Measurements from ENCODE around the gene KIF6.

Gene KIF6

DNA sequence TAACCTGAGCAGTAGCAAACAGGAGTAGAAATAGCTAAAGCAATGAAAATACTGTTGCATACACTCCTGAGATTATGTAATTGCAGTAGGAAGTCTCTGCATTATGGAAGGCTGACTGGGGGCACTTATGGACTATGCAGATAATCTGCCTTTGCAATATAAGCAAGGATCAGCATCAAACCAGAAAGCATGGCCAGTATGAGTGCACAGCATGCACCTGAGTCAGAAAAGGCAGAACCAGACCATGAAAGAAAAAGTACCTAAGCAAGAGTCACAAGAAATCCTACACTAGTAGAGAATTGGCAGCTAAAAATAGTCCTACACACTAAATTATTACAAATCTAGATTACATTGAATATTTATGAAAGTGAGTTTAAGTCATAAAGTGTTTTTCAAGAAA lies 164.3 kb downstream of the KIF6 start:
- Histone ChIP-seq H3K27ac (ENCODE audit: low read length) (no peak overlapping the region), H3K9me3 (replicated peaks; ENCODE audit: insufficient read depth, low read length) (no peaks in the 10 kb centered on the region), H2AFZ (ENCODE audit: low read length) (no peak overlapping the region), H3F3A (ENCODE audit: insufficient read depth, low read length) (no peaks in the 10 kb centered on the region), H3K9ac (ENCODE audit: low read length) (no peak overlapping the region), H3K4me1 (ENCODE audit: low read length) (no peaks in the 10 kb centered on the region), H3K79me2 (ENCODE audit: low read length) (no peaks in the 10 kb centered on the region), H3K4me2 (ENCODE audit: low read depth, low read length) (no peak overlapping the region), H3K36me3 (replicated peaks; ENCODE audit: insufficient read depth, low read length) (no peaks in the 10 kb centered on the region), H3K9me2 (replicated peaks; ENCODE audit: insufficient read depth, low read length) (no peaks in the 10 kb centered on the region), H3K4me3 (ENCODE audit: low read length) (no peak overlapping the region), H3K27me3 (replicated peaks; ENCODE audit: insufficient read depth, low read length) (no peaks in the 10 kb centered on the region), H4K20me1 (ENCODE audit: insufficient read depth, low read length) (no peaks in the 10 kb centered on the region)
- no peak for DNase-seq
- TF ChIP-seq EZH2 (optimal IDR thresholded peaks at IDR 0.05; ENCODE audit: low read depth, low read length) (no peak), EZH2phosphoT487 (IDR thresholded peaks at IDR 0.05; ENCODE audit: low read length) (no peak)
- TF ChIP-seq, protein P1, sequence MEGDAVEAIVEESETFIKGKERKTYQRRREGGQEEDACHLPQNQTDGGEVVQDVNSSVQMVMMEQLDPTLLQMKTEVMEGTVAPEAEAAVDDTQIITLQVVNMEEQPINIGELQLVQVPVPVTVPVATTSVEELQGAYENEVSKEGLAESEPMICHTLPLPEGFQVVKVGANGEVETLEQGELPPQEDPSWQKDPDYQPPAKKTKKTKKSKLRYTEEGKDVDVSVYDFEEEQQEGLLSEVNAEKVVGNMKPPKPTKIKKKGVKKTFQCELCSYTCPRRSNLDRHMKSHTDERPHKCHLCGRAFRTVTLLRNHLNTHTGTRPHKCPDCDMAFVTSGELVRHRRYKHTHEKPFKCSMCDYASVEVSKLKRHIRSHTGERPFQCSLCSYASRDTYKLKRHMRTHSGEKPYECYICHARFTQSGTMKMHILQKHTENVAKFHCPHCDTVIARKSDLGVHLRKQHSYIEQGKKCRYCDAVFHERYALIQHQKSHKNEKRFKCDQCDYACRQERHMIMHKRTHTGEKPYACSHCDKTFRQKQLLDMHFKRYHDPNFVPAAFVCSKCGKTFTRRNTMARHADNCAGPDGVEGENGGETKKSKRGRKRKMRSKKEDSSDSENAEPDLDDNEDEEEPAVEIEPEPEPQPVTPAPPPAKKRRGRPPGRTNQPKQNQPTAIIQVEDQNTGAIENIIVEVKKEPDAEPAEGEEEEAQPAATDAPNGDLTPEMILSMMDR (IDR thresholded peaks at IDR 0.05; ENCODE audit: low read length) = no peak

- Histone ChIP-seq H4K20me1 (ENCODE audit: insufficient read depth, low read length) (no peaks in the 10 kb centered on the region), H3K36me3 (replicated peaks; ENCODE audit: insufficient read depth, low read length) (no peaks in the 10 kb centered on the region), H3K9ac (ENCODE audit: low read length) (no peak overlapping the region), H3K4me1 (ENCODE audit: low read length) (no peaks in the 10 kb centered on the region), H3K9me3 (replicated peaks; ENCODE audit: insufficient read depth, low read length) (no peaks in the 10 kb centered on the region), H3K4me2 (ENCODE audit: low read depth, low read length) (no peak overlapping the region), H3F3A (ENCODE audit: insufficient read depth, low read length) (no peaks in the 10 kb centered on the region), H3K27ac (ENCODE audit: low read length) (no peak overlapping the region), H3K79me2 (ENCODE audit: low read length) (no peaks in the 10 kb centered on the region), H3K4me3 (ENCODE audit: low read length) (no peak overlapping the region), H3K9me2 (replicated peaks; ENCODE audit: insufficient read depth, low read length) (no peaks in the 10 kb centered on the region), H2AFZ (ENCODE audit: low read length) (no peak overlapping the region), H3K27me3 (replicated peaks; ENCODE audit: insufficient read depth, low read length) (no peaks in the 10 kb centered on the region)
- no peak for DNase-seq
- TF ChIP-seq EZH2 (optimal IDR thresholded peaks at IDR 0.05; ENCODE audit: low read depth, low read length) = no peak
- TF ChIP-seq, protein P1 (IDR thresholded peaks at IDR 0.05; ENCODE audit: low read length) = no peak
- no peak for TF ChIP-seq EZH2phosphoT487 (IDR thresholded peaks at IDR 0.05; ENCODE audit: low read length)
Observed at GRCh38 chr6:39558591-39559190, 166.5 kb downstream of the KIF6 start.

- Histone ChIP-seq H3K9me2 (replicated peaks; ENCODE audit: insufficient read depth, low read length) (no peaks in the 10 kb centered on the region), H3K27ac (ENCODE audit: low read length) (no peak overlapping the region), H2AFZ (ENCODE audit: low read length) (no peak overlapping the region), H3K36me3 (replicated peaks; ENCODE audit: insufficient read depth, low read length) (no peaks in the 10 kb centered on the region), H3K27me3 (replicated peaks; ENCODE audit: insufficient read depth, low read length) (no peaks in the 10 kb centered on the region), H3K9me3 (replicated peaks; ENCODE audit: insufficient read depth, low read length) (no peaks in the 10 kb centered on the region), H3K79me2 (ENCODE audit: low read length) (no peaks in the 10 kb centered on the region), H3K4me2 (ENCODE audit: low read depth, low read length) (no peak overlapping the region), H3K4me1 (ENCODE audit: low read length) (no peaks in the 10 kb centered on the region), H4K20me1 (ENCODE audit: insufficient read depth, low read length) (no peaks in the 10 kb centered on the region), H3K4me3 (ENCODE audit: low read length) (no peak overlapping the region), H3F3A (ENCODE audit: insufficient read depth, low read length) (no peaks in the 10 kb centered on the region), H3K9ac (ENCODE audit: low read length) (no peak overlapping the region)
- TF ChIP-seq, protein P1 (IDR thresholded peaks at IDR 0.05; ENCODE audit: low read length) = no peak
- TF ChIP-seq EZH2phosphoT487 (IDR thresholded peaks at IDR 0.05; ENCODE audit: low read length) = no peak
- no peak for TF ChIP-seq EZH2 (optimal IDR thresholded peaks at IDR 0.05; ENCODE audit: low read depth, low read length)
- no peak for DNase-seq
Observed at GRCh38 chr6:39558079-39558478, 167.1 kb downstream of the KIF6 start.
